H9 (cell line): ENCODE data around the gene HS2ST1. TPM values are rescaled to one million over a fixed set of nuclear protein-coding genes. Genes with fewer than 3 reads are reported as not detected.

Source experiments
- DNase-seq: peaks from one replicate; pipeline ENCODE4 v3.0.0-alpha.2; 2017
- H2AFZ ChIP-seq: one replicate; pipeline ENCODE4 v1.6.1; 2013; ENCODE audit warnings: mild to moderate bottlenecking, low read length, control low read depth, moderate library complexity
- H2AK5ac ChIP-seq: 2 replicates; pipeline ENCODE4 v1.6.1; 2013; ENCODE audit warnings: low read length, control low read depth, mixed read lengths; ENCODE audit not compliant: insufficient read length
- H2BK120ac ChIP-seq: one replicate; pipeline ENCODE4 v1.6.1; 2013; ENCODE audit warnings: low read depth, mild to moderate bottlenecking, low read length, control low read depth, inconsistent platforms; ENCODE audit not compliant: poor library complexity, severe bottlenecking
- H2BK12ac ChIP-seq: 2 replicates; pipeline ENCODE4 v1.6.1; 2013; ENCODE audit warnings: low read length, control low read depth, mixed read lengths, low read depth; ENCODE audit not compliant: insufficient read length
- H2BK15ac ChIP-seq: 2 replicates; pipeline ENCODE4 v1.6.1; 2013; ENCODE audit warnings: low read depth, low read length, control low read depth
- H2BK20ac ChIP-seq: one replicate; pipeline ENCODE4 v1.6.1; 2013; ENCODE audit warnings: low read depth, mild to moderate bottlenecking, low read length, control low read depth, inconsistent platforms; ENCODE audit not compliant: poor library complexity, severe bottlenecking
- H2BK5ac ChIP-seq: 2 replicates; pipeline ENCODE4 v1.6.1; 2013; ENCODE audit warnings: low read length, control low read depth, mixed read lengths; ENCODE audit not compliant: insufficient read length
- H3K14ac ChIP-seq: 2 replicates; pipeline ENCODE4 v1.6.1; 2013; ENCODE audit warnings: low read length, control low read depth; ENCODE audit not compliant: insufficient read depth
- H3K18ac ChIP-seq: 2 replicates; pipeline ENCODE4 v1.6.1; 2013; ENCODE audit warnings: low read depth, mild to moderate bottlenecking, mixed read lengths, low read length, control low read depth; ENCODE audit not compliant: insufficient read length
- H3K23ac ChIP-seq: 2 replicates; pipeline ENCODE4 v1.6.1; 2013; ENCODE audit warnings: low read length, control low read depth, mixed read lengths, low read depth; ENCODE audit not compliant: insufficient read length
- H3K23me2 ChIP-seq: 2 replicates; pipeline ENCODE4 v1.6.1; 2013; ENCODE audit warnings: low read depth, mild to moderate bottlenecking, mixed read lengths, low read length, control low read depth; ENCODE audit not compliant: insufficient read length, poor library complexity, severe bottlenecking
- H3K27ac ChIP-seq: 2 replicates; pipeline ENCODE4 v1.5.1; 2013; ENCODE audit warnings: low read length, control low read depth, mixed read lengths, low read depth; ENCODE audit not compliant: insufficient read length
- H3K27me3 ChIP-seq: 2 replicates; pipeline ENCODE4 v1.6.1; 2013; ENCODE audit warnings: low read length, control low read depth, inconsistent platforms; ENCODE audit not compliant: insufficient read depth
- H3K4ac ChIP-seq: 2 replicates; pipeline ENCODE4 v1.6.1; 2013; ENCODE audit warnings: low read depth, mild to moderate bottlenecking, control low read depth, inconsistent platforms, low read length, moderate library complexity
- H3K4me1 ChIP-seq: 2 replicates; pipeline ENCODE4 v1.6.1; 2013; ENCODE audit warnings: low read length, control low read depth, inconsistent platforms; ENCODE audit not compliant: insufficient read depth
- H3K4me2 ChIP-seq: 2 replicates; pipeline ENCODE4 v1.6.1; 2013; ENCODE audit warnings: low read length, control low read depth, mixed read lengths; ENCODE audit not compliant: insufficient read length, insufficient read depth
- H3K56ac ChIP-seq: 2 replicates; pipeline ENCODE4 v1.6.1; 2013; ENCODE audit warnings: low read depth, mild to moderate bottlenecking, mixed read lengths, low read length, control low read depth; ENCODE audit not compliant: insufficient read length
- H3K79me1 ChIP-seq: 2 replicates; pipeline ENCODE4 v1.6.1; 2013; ENCODE audit warnings: low read depth, mild to moderate bottlenecking, moderate library complexity, low read length, control low read depth, inconsistent platforms; ENCODE audit not compliant: insufficient read depth, poor library complexity, severe bottlenecking
- H3K79me2 ChIP-seq: 2 replicates; pipeline ENCODE4 v1.6.1; 2013; ENCODE audit warnings: low read length, control low read depth, inconsistent platforms; ENCODE audit not compliant: insufficient read depth
- H3K9ac ChIP-seq: 2 replicates; pipeline ENCODE4 v1.6.1; 2013; ENCODE audit warnings: low read length, control low read depth, mixed read lengths; ENCODE audit not compliant: insufficient read length; ENCODE audit errors: extremely low read depth
- H3K9me3 ChIP-seq: one replicate; pipeline ENCODE4 v1.6.1; 2013; ENCODE audit warnings: low read depth, low read length, inconsistent platforms; ENCODE audit not compliant: control insufficient read depth
- H3T11ph ChIP-seq: one replicate; pipeline ENCODE4 v1.6.1; 2013; ENCODE audit warnings: mild to moderate bottlenecking, low read length, control low read depth, inconsistent platforms
- H4K20me1 ChIP-seq: one replicate; pipeline ENCODE4 v1.6.1; 2013; ENCODE audit not compliant: control insufficient read depth, insufficient read length, insufficient read depth
- H4K5ac ChIP-seq: 2 replicates; pipeline ENCODE4 v1.6.1; 2013; ENCODE audit warnings: low read depth, mild to moderate bottlenecking, mixed read lengths, low read length, control low read depth; ENCODE audit not compliant: insufficient read length
- H4K8ac ChIP-seq: replicated peaks from 2 replicates; pipeline ENCODE4 v1.6.1; 2013; ENCODE audit warnings: low read length, control low read depth, mixed read lengths, low read depth; ENCODE audit not compliant: insufficient read length
- H4K91ac ChIP-seq: 2 replicates; pipeline ENCODE4 v1.6.1; 2013; ENCODE audit warnings: low read depth, mild to moderate bottlenecking, moderate library complexity, mixed read lengths, low read length, control low read depth; ENCODE audit not compliant: insufficient read length
- H3K27ac Mint-ChIP-seq, 3 experiments: 2 replicates in 2 of 3; 3 replicates in 1 of 3; pipeline ENCODE4 v1.8.0; 2020 to 2021; ENCODE audit warnings: mixed read lengths in 3 of 3, mild to moderate bottlenecking in 1 of 3, moderate library complexity in 1 of 3
- H3K27me3 Mint-ChIP-seq: 2 replicates; pipeline ENCODE4 v1.8.0; 2021; ENCODE audit warnings: low read depth, mild to moderate bottlenecking, moderate library complexity, mixed read lengths
- H3K36me3 Mint-ChIP-seq, 3 experiments: 2 replicates in 2 of 3; 3 replicates in 1 of 3; pipeline ENCODE4 v1.8.0; 2020 to 2021; ENCODE audit warnings: low read depth in 3 of 3, mixed read lengths in 3 of 3; ENCODE audit not compliant: insufficient read depth in 1 of 3
- H3K4me1 Mint-ChIP-seq, 2 experiments: 2 replicates each; pipeline ENCODE4 v1.8.0; 2020; ENCODE audit warnings: mixed read lengths in 2 of 2
- H3K4me3 Mint-ChIP-seq, 2 experiments: 2 replicates in 1 of 2; 3 replicates in 1 of 2; pipeline ENCODE4 v1.8.0; 2020 to 2021; ENCODE audit warnings: mild to moderate bottlenecking in 2 of 2, mixed read lengths in 2 of 2, moderate library complexity in 1 of 2
- H3K9me3 Mint-ChIP-seq, 2 experiments: 2 replicates in 1 of 2; 3 replicates in 1 of 2; pipeline ENCODE4 v1.8.0; 2020; ENCODE audit warnings: mild to moderate bottlenecking in 2 of 2, mixed read lengths in 2 of 2, moderate library complexity in 1 of 2
- CTCF ChIP-seq: fragments of 200-600 bp; sonication (generic); conservative IDR thresholded peaks from 3 replicates; pipeline ENCODE4 v1.8.0; 2021; ENCODE audit warnings: antibody characterized with exemption, mild to moderate bottlenecking
- WGBS: extraction: QIAGEN DNeasy Blood & Tissue Kit; methylation state at CpG from one replicate; pipeline ENCODE4 v1.1.7; 2013; ENCODE audit warnings: missing lambda C conversion rate, low lambda C conversion rate, mixed read lengths; ENCODE audit not compliant: insufficient read length; ENCODE audit errors: extremely low coverage; 5-methylcytosine and 5-hydroxymethylcytosine counted together
- total RNA-seq: library from RNA; stranded (reverse); gene quantifications from 2 replicates; pipeline ENCODE4 v1.2.1, GENCODE V29; 2021

The HS2ST1 gene
- total RNA-seq, 1 experiment from 2014 or later = 20.1 TPM

GRCh38 chr1:87048237-87048636 is 133.8 kb downstream of the HS2ST1 start:
- no peaks in the 10 kb centered on the region; the same call in 1 of the 2 replicates for H3K79me2 ChIP-seq
- no peak overlapping the region for H2AK5ac ChIP-seq
- no peak overlapping the region for H3K9ac ChIP-seq
- no peak overlapping the region for H2BK20ac ChIP-seq
- H2BK5ac ChIP-seq = no peak overlapping the region
- H2BK12ac ChIP-seq = no peak overlapping the region
- no peak overlapping the region for H4K8ac ChIP-seq
- H3K4me1 ChIP-seq = no peaks in the 10 kb centered on the region
- no peaks in the 10 kb centered on the region for H3K27me3 Mint-ChIP-seq
- no CpG with 5 or more reads among the region's 3 CpGs for WGBS
- no peaks in the 10 kb centered on the region for H4K20me1 ChIP-seq
- no peaks in the 10 kb centered on the region for H3K23me2 ChIP-seq
- no peak for TF ChIP-seq CTCF
- no peak overlapping the region for H2AFZ ChIP-seq
- H2BK120ac ChIP-seq = no peak overlapping the region
- 0 out of 4 replicates have a peak, but pooled peaks cover 0 to 2% of the 10 kb centered on the region in 2 experiments for H3K4me1 Mint-ChIP-seq
- H3K9me3 ChIP-seq = no peaks in the 10 kb centered on the region
- no peak overlapping the region for H3K27ac ChIP-seq
- H3K56ac ChIP-seq = no peak overlapping the region
- no peak overlapping the region for H3K23ac ChIP-seq
- H4K5ac ChIP-seq = no peak overlapping the region
- H3K9me3 Mint-ChIP-seq = peaks cover 14 to 15% of the 10 kb centered on the region in 2 experiments; a peak in 4 of 5 replicates
- no peak overlapping the region for H3K4me2 ChIP-seq
- no peak overlapping the region for H4K91ac ChIP-seq
- H3K79me1 ChIP-seq = no peaks in the 10 kb centered on the region
- H3K4ac ChIP-seq = no peak overlapping the region
- no peak overlapping the region for H3K14ac ChIP-seq
- no peak overlapping the region for H3K18ac ChIP-seq
- no peaks in the 10 kb centered on the region for H3K27me3 ChIP-seq
- H3K27ac Mint-ChIP-seq = no peak overlapping the region
- no peak overlapping the region for H3T11ph ChIP-seq
- peaks cover 9 to 17% (median 17%) of the 10 kb centered on the region in 3 experiments for H3K36me3 Mint-ChIP-seq
- no peak overlapping the region for H3K4me3 Mint-ChIP-seq
- DNase-seq = no peak
- H2BK15ac ChIP-seq = no peak overlapping the region
